RWPE2 (cell line): ENCODE measurements around the gene SKAP1.
A peak's percentile ranks its signal among the peaks of the same experiment; 100 is the strongest.

Source experiments
- ATAC-seq: fragments of 200-7000 bp; cut with Tn5 transposase; 3 replicates; pipeline ENCODE4 v1.9.1; 2021; ENCODE audit warnings: low read depth
- DNase-seq: peaks from one replicate; pipeline ENCODE4 v3.0.0-alpha.2; 2020; ENCODE audit warnings: low spot score
- H3K27ac ChIP-seq: fragments of 450-650 bp; 2 replicates; pipeline ENCODE4 v1.5.1; 2017; ENCODE audit warnings: mild to moderate bottlenecking; ENCODE audit not compliant: poor library complexity, severe bottlenecking
- H3K27me3 ChIP-seq: fragments of 250-450 bp; sonication (Bioruptor Pico); 2 replicates; pipeline ENCODE4 v1.5.1; 2021; ENCODE audit warnings: mild to moderate bottlenecking, moderate library complexity; ENCODE audit not compliant: insufficient read depth, poor library complexity, severe bottlenecking
- H3K36me3 ChIP-seq: fragments of 250-450 bp; sonication (Bioruptor Pico); 2 replicates; pipeline ENCODE4 v1.5.1; 2020; ENCODE audit warnings: low read depth, mild to moderate bottlenecking, moderate library complexity
- H3K4me1 ChIP-seq: fragments of 250-450 bp; sonication (Bioruptor Pico); 2 replicates; pipeline ENCODE4 v1.5.1; 2021; ENCODE audit warnings: mild to moderate bottlenecking, moderate library complexity; ENCODE audit not compliant: insufficient read depth, poor library complexity, severe bottlenecking
- H3K4me3 ChIP-seq: fragments of 250-450 bp; sonication (Bioruptor Pico); 2 replicates; pipeline ENCODE4 v1.5.1; 2021; ENCODE audit warnings: mild to moderate bottlenecking, moderate library complexity; ENCODE audit not compliant: severe bottlenecking
- H3K9me3 ChIP-seq: fragments of 250-450 bp; sonication (Bioruptor Pico); 2 replicates; pipeline ENCODE4 v1.5.1; 2021; ENCODE audit warnings: mild to moderate bottlenecking, moderate library complexity; ENCODE audit not compliant: severe bottlenecking
- CTCF ChIP-seq: fragments of 450-650 bp; IDR thresholded peaks from one replicate; pipeline ENCODE4 v1.5.1; 2017; ENCODE audit warnings: mild to moderate bottlenecking, moderate library complexity; ENCODE audit not compliant: poor library complexity, severe bottlenecking

The SKAP1 gene

GRCh38 chr17:48378238-48378637, 51.8 kb downstream of the SKAP1 start:
- H3K4me1 ChIP-seq, result no peaks in the 10 kb centered on the region
- ATAC-seq (no peak), DNase-seq (no peak)
- no peaks in the 10 kb centered on the region for H3K27me3 ChIP-seq
- no peak for TF ChIP-seq CTCF
- H3K27ac ChIP-seq, result no peak overlapping the region
- H3K4me3 ChIP-seq, result no peak overlapping the region
- H3K36me3 ChIP-seq, result no peaks in the 10 kb centered on the region
- H3K9me3 ChIP-seq, result no peaks in the 10 kb centered on the region

- no peak for DNase-seq
- no peaks in the 10 kb centered on the region for H3K4me1 ChIP-seq
- no peak overlapping the region for H3K4me3 ChIP-seq
- no peaks in the 10 kb centered on the region for H3K36me3 ChIP-seq
- ATAC-seq, result no peak
- H3K27ac ChIP-seq, result no peak overlapping the region
- no peaks in the 10 kb centered on the region for H3K27me3 ChIP-seq
- no peak for TF ChIP-seq CTCF
- no peaks in the 10 kb centered on the region for H3K9me3 ChIP-seq
Measured at GRCh38 chr17:48376682-48377325, 53.2 kb downstream of the SKAP1 start.

- DNase-seq (no peak), ATAC-seq (0 out of 3 replicates have a peak, but pooled peaks have one; percentile 49)
- no peaks in the 10 kb centered on the region for H3K36me3 ChIP-seq
- no peaks in the 10 kb centered on the region for H3K9me3 ChIP-seq
- H3K27ac ChIP-seq, result no peak overlapping the region
- TF ChIP-seq CTCF, result no peak
- H3K27me3 ChIP-seq, result no peaks in the 10 kb centered on the region
- H3K4me3 ChIP-seq, result no peak overlapping the region
- H3K4me1 ChIP-seq, result no peaks in the 10 kb centered on the region
Measured at GRCh38 chr17:48375356-48375755, 54.7 kb downstream of the SKAP1 start.

GRCh38 chr17:48374650-48375230, 55.3 kb downstream of the SKAP1 start:
- Histone ChIP-seq H3K4me3 (no peak overlapping the region), H3K9me3 (no peaks in the 10 kb centered on the region), H3K27me3 (no peaks in the 10 kb centered on the region), H3K27ac (no peak overlapping the region), H3K4me1 (no peaks in the 10 kb centered on the region), H3K36me3 (no peaks in the 10 kb centered on the region)
- DNase-seq (no peak), ATAC-seq (peak; percentile 64; the same call in 2 of the 3 replicates)
- TF ChIP-seq CTCF, result peak; percentile 46

- no peak overlapping the region for H3K27ac ChIP-seq
- no peaks in the 10 kb centered on the region for H3K9me3 ChIP-seq
- H3K36me3 ChIP-seq, result no peaks in the 10 kb centered on the region
- TF ChIP-seq CTCF, result no peak
- ATAC-seq, result no peak
- H3K27me3 ChIP-seq, result no peaks in the 10 kb centered on the region
- H3K4me1 ChIP-seq, result no peaks in the 10 kb centered on the region
- no peak overlapping the region for H3K4me3 ChIP-seq
- DNase-seq, result no peak
Measured at GRCh38 chr17:48373883-48374282, 56.1 kb downstream of the SKAP1 start.
